Neural progenitor cell (in vitro differentiated cells): ENCODE results near the gene ITGA11. TPM values are rescaled to one million over a fixed set of nuclear protein-coding genes. Genes with fewer than 3 reads are reported as not detected.
A peak's percentile ranks its signal among the peaks of the same experiment; 100 is the strongest.

Experiments used
- DNase-seq: peaks from one replicate; pipeline ENCODE4 v3.0.0-alpha.2; 2016; ENCODE audit warnings: low spot score
- H2AFZ ChIP-seq: fragments of 200-600 bp; sonication (generic); replicated peaks from 2 replicates; pipeline ENCODE4 v1.6.1; 2016; ENCODE audit warnings: antibody characterized with exemption
- H3F3A ChIP-seq: fragments of 200-600 bp; sonication (generic); 2 replicates; pipeline ENCODE4 v1.6.1; 2016; ENCODE audit warnings: antibody characterized with exemption, low read depth
- H3K27ac ChIP-seq: fragments of 200-600 bp; sonication (generic); 2 replicates; pipeline ENCODE4 v1.5.1; 2016; ENCODE audit warnings: mild to moderate bottlenecking
- H3K27me3 ChIP-seq: fragments of 200-600 bp; sonication (generic); 2 replicates; pipeline ENCODE4 v1.6.1; 2016; ENCODE audit warnings: mild to moderate bottlenecking, moderate library complexity
- H3K36me3 ChIP-seq: fragments of 200-600 bp; sonication (generic); 2 replicates; pipeline ENCODE4 v1.5.1; 2016
- H3K4me1 ChIP-seq: fragments of 200-600 bp; sonication (generic); 2 replicates; pipeline ENCODE4 v1.6.1; 2016; ENCODE audit warnings: mixed run types
- H3K4me2 ChIP-seq: fragments of 200-600 bp; sonication (generic); 2 replicates; pipeline ENCODE4 v1.6.1; 2016
- H3K4me3 ChIP-seq: fragments of 200-600 bp; sonication (generic); 2 replicates; pipeline ENCODE4 v1.5.1; 2016
- H3K79me2 ChIP-seq: fragments of 200-600 bp; sonication (generic); 2 replicates; pipeline ENCODE4 v1.6.1; 2016; ENCODE audit warnings: low read depth
- H3K9ac ChIP-seq: fragments of 200-600 bp; sonication (generic); 2 replicates; pipeline ENCODE4 v1.6.1; 2016
- H3K9me3 ChIP-seq: fragments of 200-600 bp; sonication (generic); 2 replicates; pipeline ENCODE4 v1.5.1; 2016; ENCODE audit warnings: low read depth
- H4K20me1 ChIP-seq: fragments of 200-600 bp; sonication (generic); 2 replicates; pipeline ENCODE4 v1.6.1; 2016; ENCODE audit warnings: low read depth
- H3K27ac Mint-ChIP-seq: 3 replicates; pipeline ENCODE4 v1.8.0; 2021; ENCODE audit warnings: mixed read lengths
- H3K27me3 Mint-ChIP-seq: 2 replicates; pipeline ENCODE4 v1.8.0; 2022; ENCODE audit warnings: low read depth, mild to moderate bottlenecking, inconsistent platforms, moderate library complexity, mixed read lengths; ENCODE audit not compliant: insufficient read depth
- H3K36me3 Mint-ChIP-seq: 3 replicates; pipeline ENCODE4 v1.8.0; 2021; ENCODE audit warnings: mixed read lengths
- H3K4me1 Mint-ChIP-seq: 3 replicates; pipeline ENCODE4 v1.8.0; 2021; ENCODE audit warnings: mixed read lengths
- H3K4me3 Mint-ChIP-seq: 3 replicates; pipeline ENCODE4 v1.8.0; 2021; ENCODE audit warnings: mild to moderate bottlenecking, moderate library complexity, mixed read lengths
- H3K9me3 Mint-ChIP-seq: 3 replicates; pipeline ENCODE4 v1.8.0; 2020; ENCODE audit warnings: mixed read lengths
- EZH2 ChIP-seq: fragments of 200-600 bp; sonication (generic); IDR thresholded peaks from 2 replicates; pipeline ENCODE4 v1.6.1; 2017; ENCODE audit warnings: antibody characterized with exemption, mild to moderate bottlenecking, moderate library complexity
- EZH2phosphoT487 ChIP-seq: fragments of 200-600 bp; sonication (generic); IDR thresholded peaks from 2 replicates; pipeline ENCODE4 v1.6.1; 2017; ENCODE audit warnings: antibody characterized with exemption
- total RNA-seq: library from RNA; depleted of rRNA; stranded (reverse); fragments of >200 nt; gene quantifications from 2 replicates; pipeline ENCODE4 v1.2.3, GENCODE V29; 2015; ENCODE audit warnings: low replicate concordance
- TF ChIP-seq, protein P1 (sequence below): fragments of 200-600 bp; sonication (generic); IDR thresholded peaks from 2 replicates; pipeline ENCODE4 v1.5.1; 2017; ENCODE audit warnings: antibody characterized with exemption, mild to moderate bottlenecking

The ITGA11 gene
- total RNA-seq, 1 donor from 2014 or later = not detected

DNA sequence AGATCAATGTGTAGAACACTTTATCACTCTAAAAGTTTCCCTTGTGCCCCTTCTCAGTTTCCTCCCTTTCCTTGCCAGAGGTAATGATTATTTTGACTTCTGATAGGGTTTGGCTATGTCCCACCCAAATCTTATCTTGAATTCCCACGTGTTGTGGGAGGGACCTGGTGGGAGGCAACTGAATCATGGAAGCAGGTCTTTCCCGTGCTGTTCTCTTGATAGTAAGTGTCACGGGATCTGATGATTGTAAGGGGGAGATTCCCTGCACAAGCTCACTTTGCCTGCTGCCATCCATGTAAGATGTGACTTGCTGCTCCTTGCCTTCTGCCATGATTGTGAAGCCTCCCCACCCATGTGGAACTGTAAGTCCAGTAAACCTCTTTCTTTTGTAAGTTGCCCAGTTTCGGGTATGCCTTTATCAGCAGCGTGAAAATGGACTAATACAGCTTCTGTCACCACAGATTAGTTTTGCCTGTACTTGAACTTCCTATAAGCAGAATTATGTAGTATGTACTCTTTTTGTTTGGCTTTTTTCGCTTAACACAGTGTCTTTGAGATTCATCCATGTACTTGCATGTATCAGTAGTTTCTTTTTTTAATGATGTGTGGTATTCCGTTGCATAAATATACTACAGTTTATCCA, 147.2 kb downstream of the ITGA11 start:
- Histone ChIP-seq H3K36me3 (peaks cover 12% of the 10 kb centered on the region), H3K4me1 (peaks cover 8% of the 10 kb centered on the region), H3K4me2 (no peak overlapping the region), H3K4me3 (no peak overlapping the region), H3K27ac (no peak overlapping the region), H4K20me1 (peaks cover 68% of the 10 kb centered on the region), H3K9ac (no peak overlapping the region), H3K27me3 (no peaks in the 10 kb centered on the region), H2AFZ (no peak overlapping the region), H3F3A (no peaks in the 10 kb centered on the region), H3K79me2 (peaks cover 100% of the 10 kb centered on the region), H3K9me3 (no peaks in the 10 kb centered on the region)
- DNase-seq = no peak
- peaks cover 27% of the 10 kb centered on the region for H3K4me1 Mint-ChIP-seq
- H3K4me3 Mint-ChIP-seq = no peak overlapping the region
- no peak overlapping the region for H3K27ac Mint-ChIP-seq
- H3K36me3 Mint-ChIP-seq = peaks cover 29% of the 10 kb centered on the region
- H3K9me3 Mint-ChIP-seq = peaks cover 7% of the 10 kb centered on the region
- H3K27me3 Mint-ChIP-seq = peaks cover 2% of the 10 kb centered on the region
- no peak for TF ChIP-seq EZH2
- TF ChIP-seq, protein P1, sequence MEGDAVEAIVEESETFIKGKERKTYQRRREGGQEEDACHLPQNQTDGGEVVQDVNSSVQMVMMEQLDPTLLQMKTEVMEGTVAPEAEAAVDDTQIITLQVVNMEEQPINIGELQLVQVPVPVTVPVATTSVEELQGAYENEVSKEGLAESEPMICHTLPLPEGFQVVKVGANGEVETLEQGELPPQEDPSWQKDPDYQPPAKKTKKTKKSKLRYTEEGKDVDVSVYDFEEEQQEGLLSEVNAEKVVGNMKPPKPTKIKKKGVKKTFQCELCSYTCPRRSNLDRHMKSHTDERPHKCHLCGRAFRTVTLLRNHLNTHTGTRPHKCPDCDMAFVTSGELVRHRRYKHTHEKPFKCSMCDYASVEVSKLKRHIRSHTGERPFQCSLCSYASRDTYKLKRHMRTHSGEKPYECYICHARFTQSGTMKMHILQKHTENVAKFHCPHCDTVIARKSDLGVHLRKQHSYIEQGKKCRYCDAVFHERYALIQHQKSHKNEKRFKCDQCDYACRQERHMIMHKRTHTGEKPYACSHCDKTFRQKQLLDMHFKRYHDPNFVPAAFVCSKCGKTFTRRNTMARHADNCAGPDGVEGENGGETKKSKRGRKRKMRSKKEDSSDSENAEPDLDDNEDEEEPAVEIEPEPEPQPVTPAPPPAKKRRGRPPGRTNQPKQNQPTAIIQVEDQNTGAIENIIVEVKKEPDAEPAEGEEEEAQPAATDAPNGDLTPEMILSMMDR = no peak
- no peak for TF ChIP-seq EZH2phosphoT487

DNA sequence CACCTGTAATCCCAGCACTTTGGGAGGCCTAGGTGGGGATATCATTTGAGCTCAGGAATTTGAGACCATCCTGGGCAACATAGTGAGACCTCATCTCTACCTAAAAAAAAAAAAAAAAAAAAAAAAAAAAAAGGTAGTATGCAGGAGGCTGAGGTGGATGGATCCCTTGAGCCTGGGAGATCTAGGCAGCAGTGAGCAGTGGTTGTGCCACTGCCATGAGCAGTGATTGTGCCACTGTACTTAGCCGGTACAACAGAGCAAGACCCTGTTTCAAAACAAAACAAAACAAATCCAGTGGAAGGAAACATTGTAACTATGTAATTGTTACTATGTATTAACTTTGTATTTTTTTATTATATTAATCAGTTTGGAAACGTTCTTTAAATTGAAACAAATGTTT, 148.6 kb downstream of the ITGA11 start:
- no peak for DNase-seq
- peaks cover 16% of the 10 kb centered on the region for H3K4me1 ChIP-seq
- no peaks in the 10 kb centered on the region for H3K27me3 ChIP-seq
- no peak overlapping the region for H2AFZ ChIP-seq
- H3K4me1 Mint-ChIP-seq = peaks cover 36% of the 10 kb centered on the region
- H3K79me2 ChIP-seq = peaks cover 100% of the 10 kb centered on the region
- peaks cover 4% of the 10 kb centered on the region for H3K27me3 Mint-ChIP-seq
- no peak overlapping the region for H3K4me3 Mint-ChIP-seq
- no peak for TF ChIP-seq EZH2phosphoT487
- TF ChIP-seq EZH2 = no peak
- no peak overlapping the region for H3K27ac ChIP-seq
- peaks cover 12% of the 10 kb centered on the region for H3K36me3 ChIP-seq
- peaks cover 23% of the 10 kb centered on the region for H3K36me3 Mint-ChIP-seq
- H4K20me1 ChIP-seq = peaks cover 76% of the 10 kb centered on the region
- peaks cover 8% of the 10 kb centered on the region for H3F3A ChIP-seq
- H3K9me3 Mint-ChIP-seq = peaks cover 7% of the 10 kb centered on the region
- no peak overlapping the region for H3K4me2 ChIP-seq
- no peaks in the 10 kb centered on the region for H3K9me3 ChIP-seq
- H3K4me3 ChIP-seq = no peak overlapping the region
- no peak overlapping the region for H3K27ac Mint-ChIP-seq
- no peak overlapping the region for H3K9ac ChIP-seq

DNA sequence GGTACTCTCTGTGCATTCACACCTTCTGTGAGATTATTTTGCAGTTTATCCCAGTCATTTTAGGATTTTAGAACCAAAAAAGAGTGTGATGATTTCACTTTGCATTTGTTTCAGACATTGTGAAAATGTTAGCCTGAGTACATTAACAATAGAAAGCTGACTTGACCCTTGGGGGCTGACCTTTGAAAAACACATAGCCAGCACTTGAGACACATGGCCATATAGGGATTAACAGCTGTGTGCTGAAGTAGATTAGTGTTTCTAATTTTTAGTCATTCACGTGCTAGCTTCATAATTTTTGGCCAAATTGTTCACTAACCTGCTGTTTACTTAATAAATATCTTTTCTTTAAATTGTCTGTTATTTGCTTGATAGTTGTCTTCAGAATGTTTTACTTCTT, 151.0 kb downstream of the ITGA11 start:
- Histone ChIP-seq H3K27me3 (no peaks in the 10 kb centered on the region), H2AFZ (no peak overlapping the region), H3K4me3 (peak overlapping the region; percentile 68), H3K27ac (no peak overlapping the region), H3K9me3 (no peaks in the 10 kb centered on the region), H3K4me2 (peak overlapping the region; percentile 94), H3F3A (peaks cover 31% of the 10 kb centered on the region), H4K20me1 (peaks cover 53% of the 10 kb centered on the region), H3K9ac (no peak overlapping the region), H3K4me1 (peaks cover 24% of the 10 kb centered on the region), H3K79me2 (peaks cover 80% of the 10 kb centered on the region), H3K36me3 (peaks cover 12% of the 10 kb centered on the region)
- Mint-ChIP-seq H3K27me3 (peaks cover 4% of the 10 kb centered on the region), H3K4me3 (peak overlapping the region; percentile 67), H3K4me1 (peaks cover 46% of the 10 kb centered on the region), H3K9me3 (peaks cover 7% of the 10 kb centered on the region), H3K36me3 (peaks cover 17% of the 10 kb centered on the region), H3K27ac (no peak overlapping the region)
- DNase-seq = no peak
- TF ChIP-seq EZH2 = no peak
- TF ChIP-seq EZH2phosphoT487 = no peak
- TF ChIP-seq, protein P1 = no peak
